NCI-H2029 (cell line): Measurements from ENCODE around the gene ZNF275.
"Not testable (repeated sequence)": the region's sequence is repeated elsewhere in the genome, so short reads cannot be mapped to it uniquely, and the experiment has no call there.

Experiments used
- DNase-seq: peaks from one replicate; lab custom pipeline; 2025; lab: John Stamatoyannopoulos, UW

The ZNF275 gene

GRCh38 chrX:153333821-153334653 is at the start of gene ZNF275:
ZNF275 (plus strand) TSS chrX:153334153; CDS start chrX:153336680, 2,527 bp downstream.
- DNase-seq = peak; percentile 81

- DNase-seq = not testable (repeated sequence)
Measured at GRCh38 chrX:153285678-153286077, 48.3 kb upstream of the ZNF275 start.

GRCh38 chrX:153288807-153289206 is 45.1 kb upstream of the ZNF275 start:
- DNase-seq = not testable (repeated sequence)

- DNase-seq = not testable (repeated sequence)
Measured at GRCh38 chrX:153293485-153294071, 40.4 kb upstream of the ZNF275 start.

- DNase-seq = no peak
Measured at GRCh38 chrX:153297376-153297775, 36.6 kb upstream of the ZNF275 start.

GRCh38 chrX:153299855-153300254 is 34.1 kb upstream of the ZNF275 start:
- no peak for DNase-seq

GRCh38 chrX:153301746-153302145 is 32.2 kb upstream of the ZNF275 start:
- DNase-seq = no peak

- DNase-seq = no peak
Measured at GRCh38 chrX:153302796-153303195, 31.2 kb upstream of the ZNF275 start.

GRCh38 chrX:153303276-153304262 is 30.4 kb upstream of the ZNF275 start:
- no peak for DNase-seq

GRCh38 chrX:153304988-153305736 is 28.8 kb upstream of the ZNF275 start:
- no peak for DNase-seq

GRCh38 chrX:153305972-153306371 is 28.0 kb upstream of the ZNF275 start:
- DNase-seq = no peak

- no peak for DNase-seq
Measured at GRCh38 chrX:153306527-153307115, 27.3 kb upstream of the ZNF275 start.

GRCh38 chrX:153307276-153308178 is 26.4 kb upstream of the ZNF275 start:
- no peak for DNase-seq

GRCh38 chrX:153310901-153311300 is 23.1 kb upstream of the ZNF275 start:
- no peak for DNase-seq

- no peak for DNase-seq
Measured at GRCh38 chrX:153312041-153312440, 21.9 kb upstream of the ZNF275 start.

GRCh38 chrX:153312842-153313241 is 21.1 kb upstream of the ZNF275 start:
- DNase-seq = no peak

GRCh38 chrX:153317306-153317705 is 16.6 kb upstream of the ZNF275 start:
- DNase-seq = no peak

GRCh38 chrX:153317996-153318722 is 15.8 kb upstream of the ZNF275 start:
- no peak for DNase-seq

GRCh38 chrX:153318811-153319210 is 15.1 kb upstream of the ZNF275 start:
- DNase-seq = no peak
